Activated naive CD4-positive, alpha-beta T cell treated with anti-CD3 and anti-CD28 coated beads, Interleukin-2, amount 50 U/mL, for 16 hours (primary cell): ENCODE data around the gene NRXN3.

Source experiments
- DNase-seq: peaks from one replicate; pipeline ENCODE4 v3.0.0-alpha.2; 2020

The NRXN3 gene

GRCh38 chr14:79822034-79822433, 1651.9 kb downstream of the NRXN3 start:
- DNase-seq, result no peak

- no peak for DNase-seq
Measured at GRCh38 chr14:79825046-79825521, 1654.9 kb downstream of the NRXN3 start.

- DNase-seq, result no peak
Measured at GRCh38 chr14:79826362-79826761, 1656.2 kb downstream of the NRXN3 start.

GRCh38 chr14:79829405-79830166, 1659.4 kb downstream of the NRXN3 start:
- DNase-seq, result no peak

GRCh38 chr14:79831195-79831892, 1661.2 kb downstream of the NRXN3 start:
- DNase-seq, result no peak

- DNase-seq, result no peak
Measured at GRCh38 chr14:79833781-79834180, 1663.6 kb downstream of the NRXN3 start.

GRCh38 chr14:79834868-79835267, 1664.7 kb downstream of the NRXN3 start:
- no peak for DNase-seq

GRCh38 chr14:79836577-79836976, 1666.4 kb downstream of the NRXN3 start:
- DNase-seq, result no peak

- DNase-seq, result no peak
Measured at GRCh38 chr14:79837699-79838098, 1667.5 kb downstream of the NRXN3 start.

- DNase-seq, result no peak
Measured at GRCh38 chr14:79840103-79840502, 1669.9 kb downstream of the NRXN3 start.

GRCh38 chr14:79840831-79841230, 1670.7 kb downstream of the NRXN3 start:
- no peak for DNase-seq

- DNase-seq, result no peak
Measured at GRCh38 chr14:79841433-79841832, 1671.3 kb downstream of the NRXN3 start.

GRCh38 chr14:79842270-79842669, 1672.1 kb downstream of the NRXN3 start:
- DNase-seq, result no peak

- no peak for DNase-seq
Measured at GRCh38 chr14:79852950-79853744, 1683.0 kb downstream of the NRXN3 start.

GRCh38 chr14:79855789-79856188, 1685.6 kb downstream of the NRXN3 start:
- no peak for DNase-seq

- no peak for DNase-seq
Measured at GRCh38 chr14:79856381-79856780, 1686.2 kb downstream of the NRXN3 start.

GRCh38 chr14:79861111-79861510, 1690.9 kb downstream of the NRXN3 start:
- DNase-seq, result no peak

GRCh38 chr14:79862045-79862444, 1691.9 kb downstream of the NRXN3 start:
- DNase-seq, result no peak

- no peak for DNase-seq
Measured at GRCh38 chr14:79871136-79871535, 1701.0 kb downstream of the NRXN3 start.

GRCh38 chr14:79878229-79878628, 1708.1 kb downstream of the NRXN3 start:
- DNase-seq, result no peak

GRCh38 chr14:79878785-79879184, 1708.6 kb downstream of the NRXN3 start:
- DNase-seq, result no peak

- no peak for DNase-seq
Measured at GRCh38 chr14:79881299-79881698, 1711.1 kb downstream of the NRXN3 start.

- no peak for DNase-seq
Measured at GRCh38 chr14:79890527-79890926, 1720.4 kb downstream of the NRXN3 start.

GRCh38 chr14:79896009-79896408, 1725.8 kb downstream of the NRXN3 start:
- no peak for DNase-seq
